Fibroblast of pulmonary artery (primary cell): ENCODE data around the gene ZBTB20.

Source experiments
- DNase-seq: peaks from one replicate; pipeline ENCODE4 v3.0.0-alpha.2; 2010; ENCODE audit warnings: low read depth
- H3K4me3 ChIP-seq: replicated peaks from 2 replicates; pipeline ENCODE4 v1.5.1; 2011; ENCODE audit warnings: low read depth, mild to moderate bottlenecking, control low read depth, low read length, moderate library complexity
- TF ChIP-seq, protein P1 (sequence below): IDR thresholded peaks from 2 replicates; pipeline ENCODE4 v1.5.1; 2011; ENCODE audit warnings: mild to moderate bottlenecking, control low read depth, low read length, inconsistent platforms; ENCODE audit errors: missing control alignments

Gene ZBTB20

GRCh38 chr3:114770874-114771273 lies 376.2 kb downstream of the ZBTB20 start:
- peak; percentile 71 for DNase-seq
- no peak overlapping the region for H3K4me3 ChIP-seq
- TF ChIP-seq, protein P1, sequence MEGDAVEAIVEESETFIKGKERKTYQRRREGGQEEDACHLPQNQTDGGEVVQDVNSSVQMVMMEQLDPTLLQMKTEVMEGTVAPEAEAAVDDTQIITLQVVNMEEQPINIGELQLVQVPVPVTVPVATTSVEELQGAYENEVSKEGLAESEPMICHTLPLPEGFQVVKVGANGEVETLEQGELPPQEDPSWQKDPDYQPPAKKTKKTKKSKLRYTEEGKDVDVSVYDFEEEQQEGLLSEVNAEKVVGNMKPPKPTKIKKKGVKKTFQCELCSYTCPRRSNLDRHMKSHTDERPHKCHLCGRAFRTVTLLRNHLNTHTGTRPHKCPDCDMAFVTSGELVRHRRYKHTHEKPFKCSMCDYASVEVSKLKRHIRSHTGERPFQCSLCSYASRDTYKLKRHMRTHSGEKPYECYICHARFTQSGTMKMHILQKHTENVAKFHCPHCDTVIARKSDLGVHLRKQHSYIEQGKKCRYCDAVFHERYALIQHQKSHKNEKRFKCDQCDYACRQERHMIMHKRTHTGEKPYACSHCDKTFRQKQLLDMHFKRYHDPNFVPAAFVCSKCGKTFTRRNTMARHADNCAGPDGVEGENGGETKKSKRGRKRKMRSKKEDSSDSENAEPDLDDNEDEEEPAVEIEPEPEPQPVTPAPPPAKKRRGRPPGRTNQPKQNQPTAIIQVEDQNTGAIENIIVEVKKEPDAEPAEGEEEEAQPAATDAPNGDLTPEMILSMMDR = no peak

GRCh38 chr3:114764056-114764492 lies 383.0 kb downstream of the ZBTB20 start:
- TF ChIP-seq, protein P1 = no peak
- peak; percentile 18 for DNase-seq
- no peak overlapping the region for H3K4me3 ChIP-seq

GRCh38 chr3:114762144-114762543 lies 384.9 kb downstream of the ZBTB20 start:
- TF ChIP-seq, protein P1 = no peak
- H3K4me3 ChIP-seq = no peak overlapping the region
- DNase-seq = no peak

- TF ChIP-seq, protein P1 = no peak
- H3K4me3 ChIP-seq = no peak overlapping the region
- DNase-seq = no peak
Observed at GRCh38 chr3:114760679-114761078, 386.4 kb downstream of the ZBTB20 start.

- peak; percentile 84 for DNase-seq
- peak overlapping the region; percentile 43 for H3K4me3 ChIP-seq
- TF ChIP-seq, protein P1 = no peak
Observed at GRCh38 chr3:114758831-114759699, 388.0 kb downstream of the ZBTB20 start.

GRCh38 chr3:114756506-114757279 lies 390.4 kb downstream of the ZBTB20 start:
- no peak overlapping the region for H3K4me3 ChIP-seq
- TF ChIP-seq, protein P1 = no peak
- peak; percentile 43 for DNase-seq
